CD4-positive, alpha-beta memory T cell (primary cell): ENCODE data around the gene CDADC1. TPM values are rescaled to one million over a fixed set of nuclear protein-coding genes. Genes with fewer than 3 reads are reported as not detected.
A peak's percentile ranks its signal among the peaks of the same experiment; 100 is the strongest.
"Not testable (repeated sequence)": the region's sequence is repeated elsewhere in the genome, so short reads cannot be mapped to it uniquely, and the experiment has no call there.

Source experiments
- CTCF ChIA-PET: fragments of 350-600 bp; sonication (Branson Sonifier 250); formaldehyde crosslinking; loops from one replicate; lab custom pipeline; 2021; ENCODE audit warnings: inconsistent platforms; ENCODE audit not compliant: partially characterized antibody; lab: Charles Lee
- POLR2A ChIA-PET: fragments of 350-600 bp; sonication (Branson Sonifier 250); formaldehyde crosslinking; loops from one replicate; lab custom pipeline; 2021; ENCODE audit not compliant: partially characterized antibody; lab: Charles Lee
- DNase-seq, 5 donors: peaks; one replicate each; pipeline versions ENCODE4 v3.0.0 to v3.0.0-alpha.2; 2020 to 2022; ENCODE audit warnings: mixed read lengths in 1 of 5
- H3K27ac ChIP-seq: one replicate; pipeline ENCODE4 v1.7.0; 2013; ENCODE audit warnings: low read depth, low read length
- H3K27me3 ChIP-seq: 2 replicates; pipeline ENCODE4 v1.7.0; 2013; ENCODE audit warnings: mild to moderate bottlenecking, low read length, moderate library complexity; ENCODE audit not compliant: insufficient read depth
- H3K36me3 ChIP-seq: 2 replicates; pipeline ENCODE4 v1.7.0; 2013; ENCODE audit warnings: mild to moderate bottlenecking, low read length, moderate library complexity; ENCODE audit not compliant: insufficient read depth
- H3K4me1 ChIP-seq: 2 replicates; pipeline ENCODE4 v1.7.0; 2013; ENCODE audit warnings: mild to moderate bottlenecking, low read length, moderate library complexity; ENCODE audit not compliant: insufficient read depth
- H3K4me3 ChIP-seq, 2 donors: one replicate each; pipeline ENCODE4 v1.7.0; 2013; ENCODE audit warnings: low read length in 2 of 2, mild to moderate bottlenecking in 1 of 2
- H3K9me3 ChIP-seq, 2 donors: one replicate each; pipeline ENCODE4 v1.7.0; 2013; ENCODE audit warnings: low read length in 2 of 2, control low read depth in 1 of 2; ENCODE audit not compliant: control insufficient read depth in 1 of 2
- H3K27ac Mint-ChIP-seq, 7 donors: one replicate each; pipeline ENCODE4 v1.8.0; 2020 to 2021; ENCODE audit warnings: mixed read lengths in 7 of 7, mild to moderate bottlenecking in 6 of 7, inconsistent platforms in 3 of 7, moderate library complexity in 3 of 7
- H3K27me3 Mint-ChIP-seq, 2 donors: one replicate each; pipeline ENCODE4 v1.8.0; 2020 to 2021; ENCODE audit warnings: mixed read lengths in 2 of 2
- H3K36me3 Mint-ChIP-seq, 2 donors: one replicate each; pipeline ENCODE4 v1.8.0; 2020 to 2021; ENCODE audit warnings: mixed read lengths in 2 of 2, inconsistent platforms in 1 of 2, mild to moderate bottlenecking in 1 of 2
- H3K4me1 Mint-ChIP-seq, 4 donors: one replicate each; pipeline ENCODE4 v1.8.0; 2020 to 2021; ENCODE audit warnings: mixed read lengths in 4 of 4, mild to moderate bottlenecking in 1 of 4
- H3K4me3 Mint-ChIP-seq, 8 donors: one replicate each; pipeline ENCODE4 v1.8.0; 2020 to 2021; ENCODE audit warnings: mixed read lengths in 8 of 8, mild to moderate bottlenecking in 7 of 8, moderate library complexity in 6 of 8, inconsistent platforms in 3 of 8
- H3K9me3 Mint-ChIP-seq, 8 donors: one replicate each; pipeline ENCODE4 v1.8.0; 2020 to 2021; ENCODE audit warnings: mixed read lengths in 8 of 8, mild to moderate bottlenecking in 5 of 8, inconsistent platforms in 3 of 8, moderate library complexity in 1 of 8
- intact Hi-C: fragments of 100-400 bp; cut with micrococcal nuclease; formaldehyde crosslinking; loops from one replicate; pipeline ENCODE4 v1.15.1; 2023
- polyA plus RNA-seq, 2 donors: library from polyadenylated mRNA; unstranded; fragments of 300-500 nt; fragmentation: Illumina TruSeq; gene quantifications; one replicate each; pipeline ENCODE4 v1.2.3, GENCODE V29; 2021
- total RNA-seq, 2 experiments: library from RNA; stranded (reverse); gene quantifications; one replicate each; pipeline ENCODE4 v1.2.3, GENCODE V29; 2021

CDADC1 gene
- total and polyA plus RNA-seq, 4 experiments from 2014 or later = 6.2 to 15.9 (median 12.4) TPM

DNA sequence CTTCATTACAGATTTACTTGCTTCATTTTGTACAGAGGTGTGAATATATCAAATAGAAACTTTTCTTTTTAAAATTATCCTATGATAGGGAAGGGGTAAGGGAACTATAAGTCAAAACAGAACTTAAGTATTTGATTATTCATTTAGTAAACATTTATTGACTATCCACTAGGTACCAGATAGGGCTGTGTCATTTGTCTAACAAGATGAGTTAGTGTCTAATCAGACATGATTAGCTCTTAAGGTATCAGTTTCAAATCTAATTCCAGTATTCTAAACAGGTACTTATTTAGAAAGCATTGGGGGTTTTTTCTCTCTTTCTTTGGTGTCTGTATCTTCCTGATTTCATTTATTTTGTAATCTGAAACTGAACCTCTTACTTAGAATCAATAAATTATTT lies 32.2 kb downstream of the CDADC1 start:
- intact Hi-C loops = loop anchor here (2.0 kb wide), 3 partner anchors 31 to 531 kb away; no protein-coding TSS in a partner anchor
- Mint-ChIP-seq H3K4me3 (no peak overlapping the region), H3K36me3 (peaks cover 22 to 41% of the 10 kb centered on the region in 2 donors), H3K9me3 (no peaks in the 10 kb centered on the region), H3K4me1 (no peaks in the 10 kb centered on the region), H3K27ac (no peak overlapping the region), H3K27me3 (no peaks in the 10 kb centered on the region)
- ChIA-PET POLR2A (interaction anchor here (0.7 kb wide), 1 partner anchor 1233 kb away, joined by 3 read pairs; no protein-coding TSS in a partner anchor), CTCF (interaction anchor here (1.2 to 6.7 kb wide), 17 partner anchors 10 to 511 kb away, joined by 3 to 65 read pairs (median 6); partner anchors contain the start of gene CDADC1)
- Histone ChIP-seq H3K36me3 (peaks cover 3% of the 10 kb centered on the region), H3K27me3 (no peaks in the 10 kb centered on the region), H3K27ac (no peak overlapping the region), H3K4me3 (no peak overlapping the region), H3K9me3 (no peaks in the 10 kb centered on the region), H3K4me1 (no peaks in the 10 kb centered on the region)
- no peak for DNase-seq

DNA sequence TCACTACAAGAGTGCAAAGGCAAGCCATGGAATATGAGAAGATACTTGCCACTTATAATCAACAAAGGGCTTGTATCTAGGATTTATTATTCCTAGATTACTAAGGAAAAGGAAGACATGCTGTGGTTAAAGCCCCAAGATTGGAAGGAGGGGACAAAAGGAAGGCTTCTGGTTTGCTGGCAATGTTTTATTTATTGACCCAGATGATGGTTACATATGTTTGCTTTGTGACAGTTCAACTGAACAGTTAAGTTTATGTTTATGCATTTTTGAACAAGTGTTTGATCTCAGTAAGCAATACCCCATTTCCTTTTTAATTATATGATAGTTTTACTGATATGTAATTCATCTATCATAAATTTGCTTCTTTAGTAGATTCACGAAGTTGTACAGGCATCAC lies 40.3 kb downstream of the CDADC1 start:
- Mint-ChIP-seq H3K4me1 (peaks cover 4 to 8% (median 6%) of the 10 kb centered on the region in 4 donors), H3K4me3 (no peak overlapping the region), H3K9me3 (peaks cover 0 to 2% (median 0%) of the 10 kb centered on the region in 8 donors), H3K27me3 (no peaks in the 10 kb centered on the region), H3K27ac (no peak overlapping the region), H3K36me3 (peaks cover 23 to 33% of the 10 kb centered on the region in 2 donors)
- H3K9me3 ChIP-seq = no peaks in the 10 kb centered on the region
- ChIA-PET CTCF (no interaction called here), POLR2A (no interaction called here)
- H3K4me3 ChIP-seq = no peak overlapping the region
- no peak overlapping the region for H3K27ac ChIP-seq
- peaks cover 3% of the 10 kb centered on the region for H3K36me3 ChIP-seq
- intact Hi-C loops = no loop called here
- no peaks in the 10 kb centered on the region for H3K27me3 ChIP-seq
- H3K4me1 ChIP-seq = no peaks in the 10 kb centered on the region
- DNase-seq = no peak

DNA sequence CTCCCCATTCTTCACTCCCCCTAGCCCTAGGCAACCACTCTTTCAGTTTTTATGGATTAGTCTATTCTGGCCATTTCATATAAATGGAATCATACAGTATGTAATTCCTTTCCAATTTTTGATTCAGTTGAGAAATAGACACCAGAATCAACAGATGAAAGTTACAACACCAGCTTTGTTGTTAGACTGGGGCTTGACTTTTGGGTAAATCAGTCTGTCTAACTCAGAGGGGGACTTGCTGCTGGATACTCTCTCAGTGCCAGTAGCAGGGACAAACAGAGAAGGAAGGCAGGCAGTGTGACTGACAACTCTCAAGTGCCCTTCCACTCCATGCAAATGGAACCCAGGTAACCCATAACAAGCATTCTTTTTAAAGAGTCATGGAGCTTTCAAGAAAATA lies 40.7 kb downstream of the CDADC1 start:
- H3K27me3 Mint-ChIP-seq = no peaks in the 10 kb centered on the region
- no peak overlapping the region for H3K27ac Mint-ChIP-seq
- H3K4me1 Mint-ChIP-seq = peaks cover 4 to 8% (median 6%) of the 10 kb centered on the region in 4 donors
- Histone ChIP-seq H3K27ac (no peak overlapping the region), H3K4me1 (no peaks in the 10 kb centered on the region), H3K27me3 (no peaks in the 10 kb centered on the region), H3K9me3 (no peaks in the 10 kb centered on the region), H3K36me3 (peaks cover 3% of the 10 kb centered on the region), H3K4me3 (no peak overlapping the region)
- no peak for DNase-seq
- CTCF ChIA-PET = interaction anchor here (1.5 kb wide), 1 partner anchor 12 kb away, joined by 4 read pairs; no protein-coding TSS in a partner anchor
- POLR2A ChIA-PET = no interaction called here
- H3K36me3 Mint-ChIP-seq = peaks cover 23 to 29% of the 10 kb centered on the region in 2 donors
- intact Hi-C loops = no loop called here
- H3K4me3 Mint-ChIP-seq = no peak overlapping the region
- peaks cover 0 to 2% (median 0%) of the 10 kb centered on the region in 8 donors for H3K9me3 Mint-ChIP-seq

DNA sequence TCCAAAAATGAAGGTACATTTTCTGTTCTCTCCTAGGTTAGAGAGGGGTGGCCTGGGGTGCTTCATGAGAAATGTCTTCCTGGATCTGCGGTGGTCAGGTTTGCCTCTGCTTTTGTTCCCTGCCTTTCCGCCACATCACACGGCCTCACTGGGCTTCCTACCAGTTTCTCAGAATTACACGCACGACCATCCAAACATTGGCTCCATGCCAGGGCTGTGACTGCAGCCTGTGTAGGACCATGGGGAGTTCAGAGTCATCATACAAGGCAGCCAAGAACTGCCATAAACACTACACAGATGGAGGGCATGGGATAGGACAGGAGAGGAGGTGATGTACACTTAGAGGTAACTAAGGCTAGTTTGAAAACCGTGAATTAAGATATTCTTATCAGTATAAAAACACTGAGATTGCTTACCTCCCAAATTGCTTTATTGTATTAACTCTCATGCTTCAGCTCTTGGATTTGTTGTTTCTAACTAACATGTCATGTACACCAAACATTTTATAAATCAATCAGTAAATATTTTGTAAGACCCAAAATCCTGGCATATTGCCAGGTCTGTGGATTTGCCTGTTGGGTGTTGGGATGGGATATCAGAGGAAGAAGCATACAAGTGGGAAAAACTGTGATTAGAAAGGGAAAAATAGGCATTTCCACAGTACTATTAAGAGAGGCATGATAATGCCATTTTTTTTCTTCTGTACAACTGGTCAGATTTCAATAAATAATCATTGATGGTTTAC lies 45.2 kb downstream of the CDADC1 start:
- Mint-ChIP-seq H3K27me3 (no peaks in the 10 kb centered on the region), H3K4me1 (peaks cover 4 to 8% (median 6%) of the 10 kb centered on the region in 4 donors), H3K27ac (peak overlapping the region in 5 of 7 donors; percentile 41 to 85 (median 57)), H3K36me3 (peaks cover 13 to 14% of the 10 kb centered on the region in 2 donors), H3K4me3 (peak overlapping the region in 1 of 8 donors; percentile 39), H3K9me3 (peaks cover 0 to 2% (median 0%) of the 10 kb centered on the region in 8 donors)
- CTCF ChIA-PET = interaction anchor here (0.9 to 2.5 kb wide), 2 partner anchors 7 to 9 kb away, joined by 3 to 9 read pairs; no protein-coding TSS in a partner anchor
- no peak overlapping the region for H3K4me3 ChIP-seq
- no peak for DNase-seq
- POLR2A ChIA-PET = no interaction called here
- H3K9me3 ChIP-seq = no peaks in the 10 kb centered on the region
- H3K27me3 ChIP-seq = no peaks in the 10 kb centered on the region
- no peak overlapping the region for H3K27ac ChIP-seq
- intact Hi-C loops = no loop called here
- H3K36me3 ChIP-seq = no peaks in the 10 kb centered on the region
- no peaks in the 10 kb centered on the region for H3K4me1 ChIP-seq

DNA sequence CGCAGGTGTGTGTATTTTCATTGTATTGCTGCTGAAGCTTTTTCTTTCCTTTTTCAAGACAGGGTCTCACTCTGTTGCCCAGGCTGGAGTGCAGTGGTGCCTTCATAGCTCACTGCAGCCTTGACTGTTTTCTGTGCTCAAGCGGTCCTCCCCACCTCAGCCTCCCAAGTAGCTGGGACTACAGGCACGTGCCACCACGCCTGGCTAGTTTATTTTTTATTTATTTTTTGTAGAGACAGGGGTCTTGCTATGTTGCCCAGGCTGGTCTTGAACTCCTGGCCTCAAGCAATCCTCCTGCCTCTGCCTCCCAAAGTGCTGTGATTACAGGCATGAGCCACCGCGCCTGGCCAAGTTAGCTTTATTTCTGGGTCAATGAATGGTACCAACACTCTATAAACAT lies 47.0 kb downstream of the CDADC1 start:
- ChIA-PET CTCF (interaction anchor here (1.0 to 2.1 kb wide), 6 partner anchors 14 to 318 kb away, joined by 4 to 9 read pairs (median 4); no protein-coding TSS in a partner anchor), POLR2A (interaction anchor here (0.9 kb wide), 1 partner anchor 201 kb away, joined by 3 read pairs; the partner anchor contains the start of gene PHF11)
- H3K27ac ChIP-seq, H3K9me3 Mint-ChIP-seq, H3K4me3 Mint-ChIP-seq, H3K4me1 ChIP-seq, DNase-seq, H3K4me3 ChIP-seq, H3K4me1 Mint-ChIP-seq, intact Hi-C loops, H3K9me3 ChIP-seq, H3K27me3 Mint-ChIP-seq, H3K36me3 ChIP-seq, H3K36me3 Mint-ChIP-seq, H3K27me3 ChIP-seq: not testable (repeated sequence)
- peak overlapping the region in 2 of 7 donors; percentile 51 to 60 for H3K27ac Mint-ChIP-seq

DNA sequence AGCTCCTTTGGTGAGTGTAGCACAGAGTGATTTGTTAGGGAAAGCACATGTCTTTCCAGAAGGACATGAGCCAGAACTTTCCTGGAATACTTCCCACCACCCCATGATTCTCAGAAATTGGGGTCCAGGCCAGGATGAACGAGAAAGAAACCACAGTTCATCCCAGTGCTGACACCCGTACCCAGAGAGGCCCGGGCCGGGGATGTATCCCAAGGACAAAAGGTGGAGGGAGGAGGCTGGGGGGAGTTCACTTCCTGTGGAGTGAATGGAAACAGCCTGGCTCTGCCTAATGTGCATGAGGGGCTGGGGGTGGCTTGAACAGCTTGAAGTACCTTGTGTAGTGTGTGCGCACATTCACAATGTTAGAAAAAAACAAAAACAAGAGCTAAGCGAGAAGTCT lies 47.5 kb downstream of the CDADC1 start:
- DNase-seq = no peak
- no peaks in the 10 kb centered on the region for H3K27me3 Mint-ChIP-seq
- H3K9me3 Mint-ChIP-seq = peaks cover 0 to 2% (median 0%) of the 10 kb centered on the region in 8 donors
- Histone ChIP-seq H3K4me1 (no peaks in the 10 kb centered on the region), H3K9me3 (no peaks in the 10 kb centered on the region), H3K4me3 (no peak overlapping the region), H3K27me3 (no peaks in the 10 kb centered on the region), H3K27ac (no peak overlapping the region), H3K36me3 (no peaks in the 10 kb centered on the region)
- no peak overlapping the region for H3K4me3 Mint-ChIP-seq
- POLR2A ChIA-PET = interaction anchor here (0.9 kb wide), 1 partner anchor 201 kb away, joined by 3 read pairs; the partner anchor contains the start of gene PHF11
- CTCF ChIA-PET = interaction anchor here (1.0 to 2.1 kb wide), 7 partner anchors 13 to 317 kb away, joined by 4 to 9 read pairs (median 5); no protein-coding TSS in a partner anchor
- H3K36me3 Mint-ChIP-seq = peaks cover 7 to 9% of the 10 kb centered on the region in 2 donors
- H3K4me1 Mint-ChIP-seq = peaks cover 4 to 8% (median 6%) of the 10 kb centered on the region in 4 donors
- intact Hi-C loops = no loop called here
- H3K27ac Mint-ChIP-seq = peak overlapping the region in 4 of 7 donors; percentile 30 to 67 (median 62)

DNA sequence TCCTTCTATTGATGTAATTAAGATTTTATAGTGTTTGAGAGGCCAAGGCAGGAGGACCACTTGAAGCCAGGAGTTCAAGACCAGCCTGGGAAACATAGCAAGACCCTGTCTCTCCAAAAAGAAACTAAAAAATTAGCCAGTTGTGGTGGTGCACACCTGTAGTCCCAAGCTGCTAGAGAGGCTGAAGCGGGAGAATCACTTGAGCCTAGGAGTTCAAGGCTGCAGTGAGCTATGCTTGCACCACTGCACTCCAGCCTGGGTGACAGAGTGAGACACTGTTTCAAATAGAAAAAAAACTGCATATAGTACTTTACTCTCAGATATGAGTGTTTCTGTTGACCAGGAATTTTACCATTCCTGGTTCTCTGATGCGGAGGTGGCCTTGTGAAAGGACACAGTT lies 48.9 kb downstream of the CDADC1 start:
- H3K27ac ChIP-seq = no peak overlapping the region
- intact Hi-C loops = no loop called here
- Mint-ChIP-seq H3K36me3 (peaks cover 6 to 7% of the 10 kb centered on the region in 2 donors), H3K27me3 (no peaks in the 10 kb centered on the region), H3K27ac (peak overlapping the region in 1 of 7 donors; percentile 9), H3K9me3 (peaks cover 0 to 2% (median 0%) of the 10 kb centered on the region in 8 donors), H3K4me3 (no peak overlapping the region), H3K4me1 (peaks cover 9 to 13% (median 10%) of the 10 kb centered on the region in 4 donors)
- no peaks in the 10 kb centered on the region for H3K9me3 ChIP-seq
- CTCF ChIA-PET = interaction anchor here (1.3 kb wide), 1 partner anchor 16 kb away, joined by 3 read pairs; no protein-coding TSS in a partner anchor
- DNase-seq = no peak
- H3K27me3 ChIP-seq = no peaks in the 10 kb centered on the region
- POLR2A ChIA-PET = interaction anchor here (0.6 kb wide), 1 partner anchor 197 kb away, joined by 5 read pairs; no protein-coding TSS in a partner anchor
- peaks cover 4% of the 10 kb centered on the region for H3K4me1 ChIP-seq
- no peaks in the 10 kb centered on the region for H3K36me3 ChIP-seq
- H3K4me3 ChIP-seq = no peak overlapping the region
